Activated T-cell treated with anti-CD3 and anti-CD28 coated beads, Interleukin-2, amount 50 U/mL, for 24 hours (primary cell): Measurements from ENCODE around the gene ZNF497.
"Not testable (repeated sequence)": the region's sequence is repeated elsewhere in the genome, so short reads cannot be mapped to it uniquely, and the experiment has no call there.

Source experiments
- DNase-seq: peaks from one replicate; pipeline ENCODE4 v3.0.0-alpha.2; 2020
- H3K27ac Mint-ChIP-seq: 2 replicates; pipeline ENCODE4 v1.8.0; 2020; ENCODE audit warnings: mild to moderate bottlenecking, mixed read lengths
- H3K27me3 Mint-ChIP-seq: 2 replicates; pipeline ENCODE4 v1.8.0; 2020; ENCODE audit warnings: mixed read lengths
- H3K36me3 Mint-ChIP-seq: 2 replicates; pipeline ENCODE4 v1.8.0; 2020; ENCODE audit warnings: low read depth, mixed read lengths
- H3K4me1 Mint-ChIP-seq: 2 replicates; pipeline ENCODE4 v1.8.0; 2020; ENCODE audit warnings: low read depth, mixed read lengths
- H3K4me3 Mint-ChIP-seq: 2 replicates; pipeline ENCODE4 v1.8.0; 2020; ENCODE audit warnings: mild to moderate bottlenecking, moderate library complexity, mixed read lengths
- H3K9me3 Mint-ChIP-seq: 2 replicates; pipeline ENCODE4 v1.8.0; 2020; ENCODE audit warnings: mixed read lengths

The ZNF497 gene

DNA sequence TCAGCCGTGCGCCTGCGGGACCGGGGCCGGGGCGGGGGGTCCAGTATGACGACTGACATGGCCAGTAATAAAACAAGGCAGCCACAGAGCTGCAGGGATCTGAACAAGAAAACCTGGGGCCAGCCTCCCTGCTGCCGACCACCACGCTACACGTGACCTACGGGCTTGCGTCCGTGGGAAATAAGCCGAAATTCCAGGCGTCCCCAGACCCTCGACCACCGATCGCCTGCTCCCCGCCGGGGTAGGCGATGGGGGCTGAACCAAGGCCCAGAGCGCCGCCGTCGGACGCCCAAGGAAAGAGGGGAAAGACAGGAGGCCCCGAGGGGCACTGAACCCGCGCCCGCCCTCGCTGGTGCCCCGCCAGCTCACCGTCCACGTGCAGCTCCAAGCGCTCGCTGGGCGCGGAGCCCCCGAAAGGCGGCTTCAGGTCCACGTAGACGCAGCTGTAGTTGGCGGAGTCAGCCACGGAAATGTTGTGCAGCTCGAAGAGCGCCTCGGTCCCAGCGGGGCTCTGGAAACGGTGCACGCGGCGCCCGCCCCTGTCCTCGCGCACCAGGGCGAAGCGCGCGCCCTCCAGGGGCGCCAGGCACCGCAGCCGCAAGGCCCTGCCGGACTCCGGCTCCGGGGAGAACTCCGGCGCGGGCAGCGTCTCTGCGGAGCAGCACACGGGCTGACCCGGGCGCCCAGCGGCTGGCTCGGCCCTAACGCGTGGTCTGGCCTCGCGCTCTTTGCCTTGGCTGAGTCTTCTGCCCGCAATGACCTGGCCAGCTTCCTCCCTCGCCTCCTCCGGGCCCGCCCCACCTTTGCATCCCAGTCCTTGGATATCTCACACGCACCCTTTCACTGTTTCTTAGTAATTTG, 12.3 kb downstream of the ZNF497 start:
- no peaks in the 10 kb centered on the region for H3K9me3 Mint-ChIP-seq
- peaks cover 3% of the 10 kb centered on the region for H3K27me3 Mint-ChIP-seq
- no peak overlapping the region for H3K27ac Mint-ChIP-seq
- H3K4me1 Mint-ChIP-seq = peaks cover 32% of the 10 kb centered on the region
- H3K4me3 Mint-ChIP-seq = no peak overlapping the region
- H3K36me3 Mint-ChIP-seq = peaks cover 24% of the 10 kb centered on the region
- no peak for DNase-seq

- DNase-seq = no peak
- Mint-ChIP-seq H3K27ac (no peak overlapping the region), H3K27me3 (peaks cover 3% of the 10 kb centered on the region), H3K4me1 (peaks cover 30% of the 10 kb centered on the region), H3K9me3 (no peaks in the 10 kb centered on the region), H3K36me3 (peaks cover 24% of the 10 kb centered on the region), H3K4me3 (peak overlapping the region; percentile 47)
Observed at GRCh38 chr19:58349590-58349989, 13.0 kb downstream of the ZNF497 start.

DNA sequence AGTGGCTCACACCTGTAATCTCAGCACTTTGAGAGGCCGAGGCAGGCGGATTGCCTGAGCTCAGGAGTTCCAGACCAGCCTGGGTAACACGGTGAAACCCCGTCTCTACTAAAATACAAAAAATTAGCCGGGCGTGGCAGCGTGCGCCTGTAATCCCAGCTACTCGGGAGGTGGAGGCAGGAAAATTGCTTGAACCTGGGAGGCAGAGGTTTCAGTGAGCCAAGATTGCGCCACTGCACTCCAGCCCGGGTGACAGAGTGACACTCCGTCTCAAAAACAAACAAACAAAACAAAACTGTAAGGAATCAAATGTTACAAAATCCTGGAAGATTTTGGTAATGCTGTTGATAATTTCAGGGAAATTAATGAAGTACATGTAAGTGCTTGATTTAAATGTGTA, 14.5 kb downstream of the ZNF497 start:
- Mint-ChIP-seq H3K27ac (peak overlapping the region; percentile 90), H3K36me3 (peaks cover 24% of the 10 kb centered on the region), H3K4me3 (peak overlapping the region; percentile 94), H3K4me1 (peaks cover 30% of the 10 kb centered on the region)
- not testable (repeated sequence) for H3K27me3 Mint-ChIP-seq, H3K9me3 Mint-ChIP-seq, DNase-seq

DNA sequence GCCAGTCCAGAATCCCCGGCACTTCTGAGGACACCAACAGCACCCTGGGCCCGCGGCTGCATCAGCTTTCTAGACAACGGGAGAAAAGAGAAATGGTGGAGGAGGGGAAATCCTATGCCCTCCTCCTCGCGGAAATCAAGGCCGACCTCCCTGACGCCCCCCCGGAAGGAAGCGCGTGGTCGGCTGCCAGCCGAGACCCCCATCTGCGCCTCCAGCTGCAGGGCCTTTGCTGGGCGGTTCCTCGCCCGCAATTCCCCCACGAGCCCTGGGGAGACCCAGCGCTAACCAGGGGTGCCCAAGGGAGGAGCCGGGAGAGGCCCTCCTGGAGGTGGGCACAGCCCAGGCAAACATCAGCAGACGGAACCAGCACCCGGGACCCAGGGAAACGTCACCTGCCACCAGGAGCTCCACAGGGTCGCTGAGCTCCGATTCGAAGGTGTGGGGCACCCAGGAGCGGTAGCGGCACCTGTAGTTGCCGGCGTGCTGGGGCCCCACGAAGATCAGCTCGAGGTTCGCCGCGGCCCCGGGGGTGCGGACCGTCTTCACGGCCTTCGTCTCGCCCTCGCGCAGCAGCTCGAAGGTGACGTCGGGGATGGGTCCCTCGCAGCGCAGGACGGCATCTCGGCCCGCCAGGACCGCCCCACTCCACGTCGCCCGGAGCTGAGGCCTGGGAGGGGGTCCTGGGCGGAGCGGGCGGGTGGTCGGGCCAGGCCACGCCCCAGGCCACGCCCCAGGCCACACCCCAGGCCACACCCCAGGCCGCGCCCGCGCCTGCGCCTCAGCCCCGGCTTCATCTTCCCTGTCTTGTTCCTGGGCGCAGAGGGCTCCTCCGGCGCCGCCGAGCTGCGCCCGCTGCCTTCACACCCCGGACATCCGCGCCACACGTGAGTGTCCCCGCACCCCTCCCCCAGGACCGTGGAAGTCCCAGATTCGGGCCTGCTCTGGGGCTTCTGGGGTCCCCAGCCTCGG, 15.3 kb downstream of the ZNF497 start:
- H3K9me3 Mint-ChIP-seq = no peaks in the 10 kb centered on the region
- peak overlapping the region; percentile 94 for H3K4me3 Mint-ChIP-seq
- H3K27me3 Mint-ChIP-seq = peaks cover 3% of the 10 kb centered on the region
- peak; percentile 83 for DNase-seq
- peaks cover 30% of the 10 kb centered on the region for H3K4me1 Mint-ChIP-seq
- peaks cover 28% of the 10 kb centered on the region for H3K36me3 Mint-ChIP-seq
- peak overlapping the region; percentile 90 for H3K27ac Mint-ChIP-seq

GRCh38 chr19:58345558-58345957, 17.0 kb downstream of the ZNF497 start:
- no peak for DNase-seq
- no peak overlapping the region for H3K27ac Mint-ChIP-seq
- H3K9me3 Mint-ChIP-seq = no peaks in the 10 kb centered on the region
- peak overlapping the region; percentile 94 for H3K4me3 Mint-ChIP-seq
- H3K27me3 Mint-ChIP-seq = peaks cover 3% of the 10 kb centered on the region
- peaks cover 28% of the 10 kb centered on the region for H3K4me1 Mint-ChIP-seq
- peaks cover 29% of the 10 kb centered on the region for H3K36me3 Mint-ChIP-seq

DNA sequence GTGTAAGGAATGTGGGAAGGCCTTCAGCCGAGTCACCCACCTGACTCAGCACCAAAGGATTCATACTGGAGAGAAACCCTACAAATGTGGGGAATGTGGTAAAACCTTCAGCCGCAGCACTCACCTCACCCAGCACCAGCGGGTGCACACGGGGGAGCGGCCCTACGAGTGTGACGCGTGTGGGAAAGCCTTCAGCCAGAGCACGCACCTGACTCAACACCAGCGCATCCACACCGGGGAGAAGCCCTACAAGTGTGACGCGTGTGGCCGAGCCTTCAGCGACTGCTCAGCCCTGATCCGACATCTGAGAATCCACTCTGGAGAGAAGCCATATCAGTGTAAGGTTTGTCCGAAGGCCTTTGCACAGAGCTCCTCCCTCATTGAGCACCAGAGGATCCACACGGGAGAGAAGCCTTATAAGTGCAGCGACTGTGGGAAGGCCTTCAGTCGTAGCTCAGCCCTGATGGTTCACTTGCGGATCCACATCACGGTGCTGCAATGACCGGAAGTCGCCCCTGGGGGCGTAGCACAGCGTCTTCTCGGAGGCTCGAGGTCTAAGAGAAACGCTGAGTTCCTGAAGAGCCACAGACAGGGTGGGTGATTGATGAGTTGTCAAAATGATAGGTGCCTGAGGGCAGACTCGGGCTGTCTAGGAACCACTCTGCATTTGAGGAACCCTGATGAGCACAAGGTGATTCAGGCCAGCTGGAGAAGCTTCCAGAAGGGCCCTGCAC, 23.6 kb downstream of the ZNF497 start:
- Mint-ChIP-seq H3K4me3 (no peak overlapping the region), H3K4me1 (peaks cover 6% of the 10 kb centered on the region), H3K9me3 (no peaks in the 10 kb centered on the region), H3K36me3 (peaks cover 76% of the 10 kb centered on the region), H3K27me3 (no peaks in the 10 kb centered on the region), H3K27ac (no peak overlapping the region)
- no peak for DNase-seq

DNA sequence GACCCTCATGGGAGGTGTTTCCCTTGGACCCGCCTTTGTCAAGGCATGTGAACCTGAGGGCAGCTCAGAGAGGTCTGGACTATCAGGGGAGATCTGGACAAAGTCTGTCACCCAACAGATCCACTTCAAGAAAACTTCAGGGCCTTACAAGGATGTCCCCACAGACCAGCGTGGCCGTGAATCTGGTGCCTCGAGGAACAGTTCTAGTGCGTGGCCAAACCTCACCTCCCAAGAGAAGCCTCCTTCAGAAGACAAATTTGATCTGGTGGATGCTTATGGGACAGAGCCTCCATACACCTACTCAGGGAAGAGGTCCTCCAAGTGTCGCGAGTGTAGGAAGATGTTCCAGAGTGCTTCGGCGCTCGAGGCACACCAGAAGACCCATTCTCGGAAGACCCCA, 24.2 kb downstream of the ZNF497 start:
- Mint-ChIP-seq H3K4me3 (no peak overlapping the region), H3K9me3 (no peaks in the 10 kb centered on the region), H3K36me3 (peaks cover 76% of the 10 kb centered on the region), H3K27me3 (no peaks in the 10 kb centered on the region), H3K4me1 (peaks cover 6% of the 10 kb centered on the region), H3K27ac (no peak overlapping the region)
- no peak for DNase-seq

DNA sequence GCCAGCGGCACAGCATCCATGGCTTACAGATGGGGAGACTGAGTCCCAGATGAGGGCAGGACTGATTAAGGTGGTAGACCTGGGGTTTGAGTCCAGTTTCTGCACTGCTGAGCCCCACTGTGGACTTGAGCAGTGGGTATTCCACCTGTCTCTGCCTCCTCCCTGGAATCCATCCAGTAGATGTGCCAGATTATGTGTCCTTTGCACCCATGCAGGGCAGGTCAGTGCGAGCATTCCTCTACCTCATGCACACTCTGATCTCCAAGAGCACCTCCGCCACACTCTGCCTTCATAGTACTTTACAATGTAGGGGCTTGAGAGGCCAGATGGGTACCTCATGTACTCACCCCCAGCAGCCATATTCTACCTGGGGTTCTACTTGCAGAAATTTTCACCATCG, 25.7 kb downstream of the ZNF497 start:
- no peak for DNase-seq
- H3K27me3 Mint-ChIP-seq = no peaks in the 10 kb centered on the region
- H3K27ac Mint-ChIP-seq = no peak overlapping the region
- no peak overlapping the region for H3K4me3 Mint-ChIP-seq
- peaks cover 73% of the 10 kb centered on the region for H3K36me3 Mint-ChIP-seq
- peaks cover 7% of the 10 kb centered on the region for H3K4me1 Mint-ChIP-seq
- no peaks in the 10 kb centered on the region for H3K9me3 Mint-ChIP-seq

- Mint-ChIP-seq H3K4me1 (peaks cover 7% of the 10 kb centered on the region), H3K9me3 (no peaks in the 10 kb centered on the region), H3K27ac (no peak overlapping the region), H3K4me3 (no peak overlapping the region), H3K27me3 (no peaks in the 10 kb centered on the region), H3K36me3 (peaks cover 69% of the 10 kb centered on the region)
- no peak for DNase-seq
Observed at GRCh38 chr19:58336216-58336615, 26.3 kb downstream of the ZNF497 start.

- peaks cover 7% of the 10 kb centered on the region for H3K4me1 Mint-ChIP-seq
Observed at GRCh38 chr19:58335630-58336029, 26.9 kb downstream of the ZNF497 start.

DNA sequence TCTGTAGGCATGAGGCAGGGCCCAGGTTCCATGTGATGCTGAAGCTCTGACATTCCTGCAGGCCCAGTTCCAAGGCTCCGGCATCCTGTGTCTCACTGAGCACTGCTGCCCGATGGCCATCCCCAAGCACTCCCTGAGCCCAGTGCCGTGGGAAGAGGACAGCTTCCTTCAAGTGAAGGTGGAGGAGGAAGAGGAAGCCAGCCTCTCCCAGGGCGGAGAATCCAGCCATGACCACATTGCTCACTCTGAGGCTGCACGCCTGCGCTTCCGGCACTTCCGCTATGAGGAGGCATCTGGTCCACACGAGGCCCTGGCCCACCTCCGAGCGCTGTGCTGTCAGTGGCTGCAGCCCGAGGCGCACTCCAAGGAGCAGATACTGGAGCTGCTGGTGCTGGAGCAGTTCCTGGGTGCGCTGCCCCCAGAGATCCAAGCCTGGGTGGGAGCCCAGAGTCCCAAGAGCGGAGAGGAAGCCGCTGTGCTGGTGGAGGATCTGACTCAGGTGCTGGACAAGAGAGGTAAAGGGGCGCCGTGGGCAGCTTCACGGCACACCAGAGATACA, 27.8 kb downstream of the ZNF497 start:
- DNase-seq = no peak
- H3K36me3 Mint-ChIP-seq = peaks cover 58% of the 10 kb centered on the region
- H3K9me3 Mint-ChIP-seq = no peaks in the 10 kb centered on the region
- no peak overlapping the region for H3K4me3 Mint-ChIP-seq
- H3K27me3 Mint-ChIP-seq = no peaks in the 10 kb centered on the region
- no peak overlapping the region for H3K27ac Mint-ChIP-seq
- H3K4me1 Mint-ChIP-seq = peaks cover 4% of the 10 kb centered on the region

More at GRCh38 chr19:58335630-58336029, 26.9 kb downstream of the ZNF497 start:
- no peak for DNase-seq
- no peak overlapping the region for H3K27ac Mint-ChIP-seq
- no peaks in the 10 kb centered on the region for H3K9me3 Mint-ChIP-seq
- H3K36me3 Mint-ChIP-seq = peaks cover 63% of the 10 kb centered on the region
- no peaks in the 10 kb centered on the region for H3K27me3 Mint-ChIP-seq
- no peak overlapping the region for H3K4me3 Mint-ChIP-seq

DNA sequence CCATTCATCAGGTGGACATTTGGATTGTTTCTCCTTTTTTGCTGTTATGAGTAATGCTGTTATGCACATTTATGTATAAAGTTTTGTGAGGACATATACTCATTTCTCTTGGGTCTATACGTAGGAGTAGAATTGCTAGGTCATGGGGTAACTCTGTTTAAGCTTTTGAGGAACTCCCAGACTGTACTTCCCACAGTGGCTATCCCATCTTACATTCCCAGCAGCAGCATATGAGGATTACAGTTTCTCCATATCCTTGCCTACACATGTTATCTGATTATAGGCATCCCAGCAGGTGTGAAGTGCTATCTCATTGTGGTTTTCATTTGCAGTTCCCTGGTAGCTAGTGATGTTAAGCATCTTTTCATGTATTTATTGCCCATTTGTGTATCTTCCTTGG, 29.9 kb downstream of the ZNF497 start:
- no peak overlapping the region for H3K27ac Mint-ChIP-seq
- peaks cover 37% of the 10 kb centered on the region for H3K36me3 Mint-ChIP-seq
- H3K9me3 Mint-ChIP-seq = no peaks in the 10 kb centered on the region
- no peak for DNase-seq
- no peak overlapping the region for H3K4me3 Mint-ChIP-seq
- H3K4me1 Mint-ChIP-seq = peaks cover 1% of the 10 kb centered on the region
- no peaks in the 10 kb centered on the region for H3K27me3 Mint-ChIP-seq

- Mint-ChIP-seq H3K36me3 (peaks cover 20% of the 10 kb centered on the region), H3K4me1 (peaks cover 1% of the 10 kb centered on the region), H3K4me3 (no peak overlapping the region), H3K9me3 (no peaks in the 10 kb centered on the region), H3K27ac (no peak overlapping the region), H3K27me3 (no peaks in the 10 kb centered on the region)
- DNase-seq = no peak
Observed at GRCh38 chr19:58330458-58330857, 32.1 kb downstream of the ZNF497 start.

GRCh38 chr19:58328999-58329398, 33.6 kb downstream of the ZNF497 start:
- Mint-ChIP-seq H3K36me3 (peaks cover 6% of the 10 kb centered on the region), H3K4me3 (no peak overlapping the region), H3K9me3 (no peaks in the 10 kb centered on the region), H3K27me3 (no peaks in the 10 kb centered on the region), H3K27ac (no peak overlapping the region), H3K4me1 (peaks cover 1% of the 10 kb centered on the region)
- no peak for DNase-seq
